Neural progenitor cell (in vitro differentiated cells): Measurements from ENCODE around the gene PLEKHH2. TPM values are rescaled to one million over a fixed set of nuclear protein-coding genes. Genes with fewer than 3 reads are reported as not detected.

ENCODE experiments used
- DNase-seq: peaks from one replicate; pipeline ENCODE4 v3.0.0-alpha.2; 2016; ENCODE audit warnings: low spot score
- H2AFZ ChIP-seq: fragments of 200-600 bp; sonication (generic); replicated peaks from 2 replicates; pipeline ENCODE4 v1.6.1; 2016; ENCODE audit warnings: antibody characterized with exemption
- H3F3A ChIP-seq: fragments of 200-600 bp; sonication (generic); 2 replicates; pipeline ENCODE4 v1.6.1; 2016; ENCODE audit warnings: antibody characterized with exemption, low read depth
- H3K27ac ChIP-seq: fragments of 200-600 bp; sonication (generic); 2 replicates; pipeline ENCODE4 v1.5.1; 2016; ENCODE audit warnings: mild to moderate bottlenecking
- H3K27me3 ChIP-seq: fragments of 200-600 bp; sonication (generic); 2 replicates; pipeline ENCODE4 v1.6.1; 2016; ENCODE audit warnings: mild to moderate bottlenecking, moderate library complexity
- H3K36me3 ChIP-seq: fragments of 200-600 bp; sonication (generic); 2 replicates; pipeline ENCODE4 v1.5.1; 2016
- H3K4me1 ChIP-seq: fragments of 200-600 bp; sonication (generic); 2 replicates; pipeline ENCODE4 v1.6.1; 2016; ENCODE audit warnings: mixed run types
- H3K4me2 ChIP-seq: fragments of 200-600 bp; sonication (generic); 2 replicates; pipeline ENCODE4 v1.6.1; 2016
- H3K4me3 ChIP-seq: fragments of 200-600 bp; sonication (generic); 2 replicates; pipeline ENCODE4 v1.5.1; 2016
- H3K79me2 ChIP-seq: fragments of 200-600 bp; sonication (generic); 2 replicates; pipeline ENCODE4 v1.6.1; 2016; ENCODE audit warnings: low read depth
- H3K9ac ChIP-seq: fragments of 200-600 bp; sonication (generic); 2 replicates; pipeline ENCODE4 v1.6.1; 2016
- H3K9me3 ChIP-seq: fragments of 200-600 bp; sonication (generic); 2 replicates; pipeline ENCODE4 v1.5.1; 2016; ENCODE audit warnings: low read depth
- H4K20me1 ChIP-seq: fragments of 200-600 bp; sonication (generic); 2 replicates; pipeline ENCODE4 v1.6.1; 2016; ENCODE audit warnings: low read depth
- H3K27ac Mint-ChIP-seq: 3 replicates; pipeline ENCODE4 v1.8.0; 2021; ENCODE audit warnings: mixed read lengths
- H3K27me3 Mint-ChIP-seq: 2 replicates; pipeline ENCODE4 v1.8.0; 2022; ENCODE audit warnings: low read depth, mild to moderate bottlenecking, inconsistent platforms, moderate library complexity, mixed read lengths; ENCODE audit not compliant: insufficient read depth
- H3K36me3 Mint-ChIP-seq: 3 replicates; pipeline ENCODE4 v1.8.0; 2021; ENCODE audit warnings: mixed read lengths
- H3K4me1 Mint-ChIP-seq: 3 replicates; pipeline ENCODE4 v1.8.0; 2021; ENCODE audit warnings: mixed read lengths
- H3K4me3 Mint-ChIP-seq: 3 replicates; pipeline ENCODE4 v1.8.0; 2021; ENCODE audit warnings: mild to moderate bottlenecking, moderate library complexity, mixed read lengths
- H3K9me3 Mint-ChIP-seq: 3 replicates; pipeline ENCODE4 v1.8.0; 2020; ENCODE audit warnings: mixed read lengths
- EZH2 ChIP-seq: fragments of 200-600 bp; sonication (generic); IDR thresholded peaks from 2 replicates; pipeline ENCODE4 v1.6.1; 2017; ENCODE audit warnings: antibody characterized with exemption, mild to moderate bottlenecking, moderate library complexity
- EZH2phosphoT487 ChIP-seq: fragments of 200-600 bp; sonication (generic); IDR thresholded peaks from 2 replicates; pipeline ENCODE4 v1.6.1; 2017; ENCODE audit warnings: antibody characterized with exemption
- total RNA-seq: library from RNA; depleted of rRNA; stranded (reverse); fragments of >200 nt; gene quantifications from 2 replicates; pipeline ENCODE4 v1.2.3, GENCODE V29; 2015; ENCODE audit warnings: low replicate concordance
- TF ChIP-seq, protein P1 (sequence below): fragments of 200-600 bp; sonication (generic); IDR thresholded peaks from 2 replicates; pipeline ENCODE4 v1.5.1; 2017; ENCODE audit warnings: antibody characterized with exemption, mild to moderate bottlenecking

Gene PLEKHH2
- total RNA-seq, 1 donor from 2014 or later: 11.2 TPM

DNA sequence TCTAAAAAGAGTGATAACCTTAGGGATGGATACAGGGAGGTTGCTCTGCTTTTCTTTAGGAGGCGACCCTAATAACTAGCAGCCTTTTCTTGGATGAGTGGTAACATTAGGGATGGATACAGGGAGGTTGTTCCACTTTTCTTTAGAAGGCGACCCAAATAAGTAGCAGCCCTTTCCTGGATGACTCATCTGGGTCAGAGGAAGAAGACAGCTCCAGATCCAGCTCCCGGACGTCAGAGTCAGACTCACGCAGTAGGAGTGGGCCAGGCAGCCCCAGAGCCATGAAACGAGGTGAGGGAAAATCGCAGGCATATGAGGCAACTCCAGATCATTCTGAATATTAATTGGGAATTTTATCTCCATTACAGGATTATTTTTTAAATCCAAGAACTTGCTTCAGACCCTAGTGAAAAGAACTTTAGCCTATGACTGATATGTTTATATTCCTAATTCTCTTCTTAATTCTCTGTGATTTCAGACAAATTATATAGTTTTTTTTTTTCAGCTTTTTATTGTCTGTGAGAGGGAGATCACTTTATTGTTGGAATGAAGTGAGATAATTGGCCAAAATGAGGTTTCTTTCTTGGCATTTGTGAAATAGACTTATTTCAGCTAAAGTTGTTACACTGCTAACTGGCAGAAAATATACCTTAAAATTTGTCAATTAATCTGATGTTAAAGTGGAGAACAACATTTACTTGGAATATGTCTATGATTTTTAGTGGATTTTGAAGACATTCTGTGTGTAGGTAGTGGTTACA lies 70.4 kb downstream of the PLEKHH2 start:
- Histone ChIP-seq H3K4me1 (no peaks in the 10 kb centered on the region), H3K27me3 (no peaks in the 10 kb centered on the region), H3K4me3 (no peak overlapping the region), H4K20me1 (no peaks in the 10 kb centered on the region), H3K4me2 (no peak overlapping the region), H3K9ac (no peak overlapping the region), H2AFZ (no peak overlapping the region), H3K27ac (no peak overlapping the region), H3K79me2 (no peaks in the 10 kb centered on the region), H3F3A (no peaks in the 10 kb centered on the region), H3K36me3 (no peaks in the 10 kb centered on the region), H3K9me3 (no peaks in the 10 kb centered on the region)
- Mint-ChIP-seq H3K4me3 (no peak overlapping the region), H3K27ac (no peak overlapping the region), H3K4me1 (no peaks in the 10 kb centered on the region), H3K9me3 (no peaks in the 10 kb centered on the region), H3K36me3 (no peaks in the 10 kb centered on the region), H3K27me3 (peaks cover 6% of the 10 kb centered on the region)
- no peak for DNase-seq
- TF ChIP-seq EZH2: no peak
- no peak for TF ChIP-seq EZH2phosphoT487
- TF ChIP-seq, protein P1, sequence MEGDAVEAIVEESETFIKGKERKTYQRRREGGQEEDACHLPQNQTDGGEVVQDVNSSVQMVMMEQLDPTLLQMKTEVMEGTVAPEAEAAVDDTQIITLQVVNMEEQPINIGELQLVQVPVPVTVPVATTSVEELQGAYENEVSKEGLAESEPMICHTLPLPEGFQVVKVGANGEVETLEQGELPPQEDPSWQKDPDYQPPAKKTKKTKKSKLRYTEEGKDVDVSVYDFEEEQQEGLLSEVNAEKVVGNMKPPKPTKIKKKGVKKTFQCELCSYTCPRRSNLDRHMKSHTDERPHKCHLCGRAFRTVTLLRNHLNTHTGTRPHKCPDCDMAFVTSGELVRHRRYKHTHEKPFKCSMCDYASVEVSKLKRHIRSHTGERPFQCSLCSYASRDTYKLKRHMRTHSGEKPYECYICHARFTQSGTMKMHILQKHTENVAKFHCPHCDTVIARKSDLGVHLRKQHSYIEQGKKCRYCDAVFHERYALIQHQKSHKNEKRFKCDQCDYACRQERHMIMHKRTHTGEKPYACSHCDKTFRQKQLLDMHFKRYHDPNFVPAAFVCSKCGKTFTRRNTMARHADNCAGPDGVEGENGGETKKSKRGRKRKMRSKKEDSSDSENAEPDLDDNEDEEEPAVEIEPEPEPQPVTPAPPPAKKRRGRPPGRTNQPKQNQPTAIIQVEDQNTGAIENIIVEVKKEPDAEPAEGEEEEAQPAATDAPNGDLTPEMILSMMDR: no peak

- Histone ChIP-seq H2AFZ (no peak overlapping the region), H3K36me3 (no peaks in the 10 kb centered on the region), H3K9me3 (no peaks in the 10 kb centered on the region), H3F3A (no peaks in the 10 kb centered on the region), H3K4me3 (no peak overlapping the region), H3K27me3 (no peaks in the 10 kb centered on the region), H3K4me2 (no peak overlapping the region), H3K79me2 (no peaks in the 10 kb centered on the region), H3K9ac (no peak overlapping the region), H3K4me1 (no peaks in the 10 kb centered on the region), H3K27ac (no peak overlapping the region), H4K20me1 (no peaks in the 10 kb centered on the region)
- no peaks in the 10 kb centered on the region for H3K36me3 Mint-ChIP-seq
- no peak overlapping the region for H3K4me3 Mint-ChIP-seq
- no peak for DNase-seq
- no peak overlapping the region for H3K27ac Mint-ChIP-seq
- H3K27me3 Mint-ChIP-seq: peaks cover 6% of the 10 kb centered on the region
- no peaks in the 10 kb centered on the region for H3K4me1 Mint-ChIP-seq
- no peaks in the 10 kb centered on the region for H3K9me3 Mint-ChIP-seq
- TF ChIP-seq EZH2 (no peak), EZH2phosphoT487 (no peak)
- TF ChIP-seq, protein P1: no peak
Measured at GRCh38 chr2:43708178-43708577, 71.1 kb downstream of the PLEKHH2 start.

DNA sequence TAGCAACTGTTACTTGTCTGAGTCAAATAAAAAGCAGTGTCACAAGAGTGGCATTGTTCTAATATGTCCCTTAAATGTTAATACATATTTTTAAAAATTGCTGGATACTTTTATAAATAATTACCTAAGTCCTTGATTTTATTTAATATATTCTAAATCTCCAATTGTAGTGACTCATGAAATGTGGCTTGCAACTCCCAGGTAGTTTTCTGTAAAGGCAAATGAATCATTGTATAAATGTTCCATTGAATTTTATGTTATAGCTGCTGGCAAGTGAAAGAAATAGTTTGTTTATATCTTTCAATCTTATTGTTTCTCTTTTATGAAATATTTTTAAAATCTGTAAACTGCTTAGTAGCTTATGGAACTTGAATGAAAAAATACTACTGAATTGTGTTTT lies 71.8 kb downstream of the PLEKHH2 start:
- H3K9me3 Mint-ChIP-seq: no peaks in the 10 kb centered on the region
- no peak overlapping the region for H3K27ac Mint-ChIP-seq

More for the DNA sequence above, 71.8 kb downstream of the PLEKHH2 start:
- DNase-seq: no peak
- Histone ChIP-seq H3K4me1 (no peaks in the 10 kb centered on the region), H3K27me3 (no peaks in the 10 kb centered on the region), H3K27ac (no peak overlapping the region), H3K9ac (no peak overlapping the region), H3K36me3 (no peaks in the 10 kb centered on the region), H3K4me3 (no peak overlapping the region), H3K9me3 (no peaks in the 10 kb centered on the region), H3K4me2 (no peak overlapping the region), H3F3A (no peaks in the 10 kb centered on the region), H2AFZ (no peak overlapping the region), H4K20me1 (no peaks in the 10 kb centered on the region), H3K79me2 (no peaks in the 10 kb centered on the region)
- H3K27me3 Mint-ChIP-seq: peaks cover 6% of the 10 kb centered on the region
- TF ChIP-seq EZH2: no peak
- no peak for TF ChIP-seq EZH2phosphoT487
- TF ChIP-seq, protein P1: no peak
- H3K4me1 Mint-ChIP-seq: no peaks in the 10 kb centered on the region
- no peaks in the 10 kb centered on the region for H3K36me3 Mint-ChIP-seq
- no peak overlapping the region for H3K4me3 Mint-ChIP-seq
